ENCODE results near the gene MPC1. TPM values are rescaled to one million over a fixed set of nuclear protein-coding genes. Genes with fewer than 3 reads are reported as not detected.
"Not testable (repeated sequence)": the region's sequence is repeated elsewhere in the genome, so short reads cannot be mapped to it uniquely, and the experiment has no call there.

Gene MPC1
- total RNA-seq, 4 donors from 2014 or later = 35.4 to 63.6 (median 48.7) TPM

GRCh38 chr6:166353507-166353906 lies 29.2 kb downstream of the MPC1 start:
- TF ChIP-seq, protein P1, sequence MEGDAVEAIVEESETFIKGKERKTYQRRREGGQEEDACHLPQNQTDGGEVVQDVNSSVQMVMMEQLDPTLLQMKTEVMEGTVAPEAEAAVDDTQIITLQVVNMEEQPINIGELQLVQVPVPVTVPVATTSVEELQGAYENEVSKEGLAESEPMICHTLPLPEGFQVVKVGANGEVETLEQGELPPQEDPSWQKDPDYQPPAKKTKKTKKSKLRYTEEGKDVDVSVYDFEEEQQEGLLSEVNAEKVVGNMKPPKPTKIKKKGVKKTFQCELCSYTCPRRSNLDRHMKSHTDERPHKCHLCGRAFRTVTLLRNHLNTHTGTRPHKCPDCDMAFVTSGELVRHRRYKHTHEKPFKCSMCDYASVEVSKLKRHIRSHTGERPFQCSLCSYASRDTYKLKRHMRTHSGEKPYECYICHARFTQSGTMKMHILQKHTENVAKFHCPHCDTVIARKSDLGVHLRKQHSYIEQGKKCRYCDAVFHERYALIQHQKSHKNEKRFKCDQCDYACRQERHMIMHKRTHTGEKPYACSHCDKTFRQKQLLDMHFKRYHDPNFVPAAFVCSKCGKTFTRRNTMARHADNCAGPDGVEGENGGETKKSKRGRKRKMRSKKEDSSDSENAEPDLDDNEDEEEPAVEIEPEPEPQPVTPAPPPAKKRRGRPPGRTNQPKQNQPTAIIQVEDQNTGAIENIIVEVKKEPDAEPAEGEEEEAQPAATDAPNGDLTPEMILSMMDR (IDR thresholded peaks at IDR 0.05) = no peak
- TF ChIP-seq POLR2A (IDR thresholded peaks at IDR 0.05) = no peak
- H3K4me3 ChIP-seq (ENCODE audit: low read depth, poor library complexity, severe bottlenecking) = no peak overlapping the region
- intact Hi-C loops (cut with DNase I; ENCODE audit: low total_unique reads) = no loop called here
- no peak for DNase-seq (ENCODE audit: low spot score in 2 of 2)
- 72 to 83% methylated on average over 1 of the region's 1 CpG for WGBS, 2 donors

GRCh38 chr6:166352923-166353322 lies 29.8 kb downstream of the MPC1 start:
- no peak for DNase-seq (ENCODE audit: low spot score in 2 of 2)
- no peak overlapping the region for H3K4me3 ChIP-seq (ENCODE audit: low read depth, poor library complexity, severe bottlenecking)
- TF ChIP-seq POLR2A (IDR thresholded peaks at IDR 0.05) = no peak
- TF ChIP-seq, protein P1 (IDR thresholded peaks at IDR 0.05) = no peak
- intact Hi-C loops (cut with DNase I; ENCODE audit: low total_unique reads) = no loop called here

DNA sequence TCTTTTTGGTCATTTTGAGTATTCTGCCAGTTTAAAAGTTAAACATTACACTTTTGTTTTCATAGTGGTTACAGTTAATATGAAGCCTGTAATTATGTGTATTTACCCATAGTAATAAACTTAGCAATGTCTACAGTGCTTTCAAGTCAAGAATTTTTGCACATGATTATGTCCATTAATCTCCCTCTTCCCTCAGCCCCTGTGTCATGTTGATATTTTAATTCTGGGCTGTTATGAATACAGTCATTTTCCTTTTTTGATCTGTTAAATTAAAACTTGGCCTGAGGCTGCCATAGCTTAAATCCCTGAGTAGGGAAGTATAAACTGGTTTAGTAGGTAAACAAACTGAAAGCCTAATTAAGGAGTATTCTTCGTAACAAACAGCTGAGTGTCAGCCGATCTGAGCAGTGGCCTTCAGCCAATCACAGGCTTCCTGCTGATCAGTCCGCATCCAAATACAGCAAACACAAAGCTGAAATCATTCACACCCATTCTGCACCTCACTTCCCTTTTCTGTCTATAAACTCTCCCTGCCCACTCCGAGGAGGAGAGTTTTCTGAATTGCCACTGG lies 30.9 kb downstream of the MPC1 start:
- WGBS, 2 donors = 10 to 11% methylated on average over 4 of the region's 4 CpGs
- TF ChIP-seq, protein P1 (IDR thresholded peaks at IDR 0.05) = no peak
- TF ChIP-seq POLR2A (IDR thresholded peaks at IDR 0.05) = no peak
- intact Hi-C loops (cut with DNase I; ENCODE audit: low total_unique reads) = no loop called here
- no peak overlapping the region for H3K4me3 ChIP-seq (ENCODE audit: low read depth, poor library complexity, severe bottlenecking)
- DNase-seq (ENCODE audit: low spot score in 2 of 2) = peak in 1 of 2 donors; percentile 41

- TF ChIP-seq, protein P1 (IDR thresholded peaks at IDR 0.05) = no peak
- no peak for TF ChIP-seq POLR2A (IDR thresholded peaks at IDR 0.05)
- intact Hi-C loops (cut with DNase I; ENCODE audit: low total_unique reads) = no loop called here
- no peak for DNase-seq (ENCODE audit: low spot score in 2 of 2)
- no peak overlapping the region for H3K4me3 ChIP-seq (ENCODE audit: low read depth, poor library complexity, severe bottlenecking)
- 88 to 91% methylated on average over 6 of the region's 6 CpGs for WGBS, 2 donors
These were observed 34.3 kb downstream of the MPC1 start for GRCh38 chr6:166348305-166348949.

GRCh38 chr6:166346965-166347364 lies 35.8 kb downstream of the MPC1 start:
- TF ChIP-seq, protein P1 (IDR thresholded peaks at IDR 0.05) = no peak
- no peak for TF ChIP-seq POLR2A (IDR thresholded peaks at IDR 0.05)
- DNase-seq (ENCODE audit: low spot score in 2 of 2) = no peak
- intact Hi-C loops (cut with DNase I; ENCODE audit: low total_unique reads) = no loop called here
- no peak overlapping the region for H3K4me3 ChIP-seq (ENCODE audit: low read depth, poor library complexity, severe bottlenecking)

GRCh38 chr6:166346449-166346848 lies 36.3 kb downstream of the MPC1 start:
- intact Hi-C loops (cut with DNase I; ENCODE audit: low total_unique reads) = no loop called here
- 82 to 93% methylated on average over 3 of the region's 3 CpGs for WGBS, 2 donors
- TF ChIP-seq, protein P1 (IDR thresholded peaks at IDR 0.05) = no peak
- TF ChIP-seq POLR2A (IDR thresholded peaks at IDR 0.05) = no peak
- H3K4me3 ChIP-seq (ENCODE audit: low read depth, poor library complexity, severe bottlenecking) = no peak overlapping the region
- DNase-seq (ENCODE audit: low spot score in 2 of 2) = no peak

GRCh38 chr6:166345672-166346071 lies 37.1 kb downstream of the MPC1 start:
- WGBS, 2 donors = 72 to 76% methylated on average over 9 of the region's 9 CpGs
- intact Hi-C loops (cut with DNase I; ENCODE audit: low total_unique reads); DNase-seq (ENCODE audit: low spot score in 2 of 2); H3K4me3 ChIP-seq (ENCODE audit: low read depth, poor library complexity, severe bottlenecking): not testable (repeated sequence)

- intact Hi-C loops (cut with DNase I; ENCODE audit: low total_unique reads); H3K4me3 ChIP-seq (ENCODE audit: low read depth, poor library complexity, severe bottlenecking); DNase-seq (ENCODE audit: low spot score in 2 of 2): not testable (repeated sequence)
- WGBS, 2 donors = 89 to 92% methylated on average over 2 of the region's 2 CpGs
These were observed 37.8 kb downstream of the MPC1 start for GRCh38 chr6:166344921-166345320.

All from lower leg skin (tissue), 4 donors.